Measurements from ENCODE around the gene MCRIP2.

MCRIP2 gene

DNA sequence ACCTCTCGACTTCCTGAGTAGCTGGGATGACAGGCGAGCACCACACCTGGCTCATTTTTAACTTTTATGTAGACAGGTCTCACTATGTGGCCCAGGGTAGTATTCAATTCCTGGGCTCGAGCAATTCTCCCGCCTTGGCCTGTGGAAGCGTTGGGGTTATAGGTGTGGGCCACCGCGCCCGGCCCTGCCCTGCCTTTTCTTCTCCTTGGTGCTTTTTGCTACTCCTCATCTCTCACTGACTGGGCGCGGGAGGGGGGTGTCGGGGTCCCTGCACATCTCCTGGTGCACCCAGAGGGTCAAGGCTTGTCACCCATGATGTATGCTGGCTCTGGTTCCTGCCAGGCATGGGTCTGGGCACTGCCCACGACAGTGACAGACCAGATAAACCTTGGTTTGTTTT, 2.9 kb downstream of the MCRIP2 start:
- no peak for DNase-seq (ENCODE audit: low read depth in 1 of 2, low spot score in 1 of 2)
- TF ChIP-seq GABPA (IDR thresholded peaks at IDR 0.05; ENCODE audit: low read depth) (no peak), POLR2AphosphoS5 (IDR thresholded peaks at IDR 0.05; ENCODE audit: low read depth) (no peak), REST (IDR thresholded peaks at IDR 0.05; ENCODE audit: insufficient replicate concordance, low read depth) (no peak), CTCF (IDR thresholded peaks at IDR 0.05; ENCODE audit: insufficient read depth, low read length) (no peak), SPI1 (IDR thresholded peaks at IDR 0.05; ENCODE audit: borderline replicate concordance, low read depth) (no peak)
- H3K27me3 ChIP-seq (ENCODE audit: insufficient read depth, poor library complexity, severe bottlenecking) = no peaks in the 10 kb centered on the region
- no peak overlapping the region for H3K27ac ChIP-seq (replicated peaks)
- H3K4me3 ChIP-seq (replicated peaks; ENCODE audit: insufficient read depth, low read length) = no peak overlapping the region

- DNase-seq (ENCODE audit: low read depth in 1 of 2, low spot score in 1 of 2) = no peak
- H3K27me3 ChIP-seq (ENCODE audit: insufficient read depth, poor library complexity, severe bottlenecking) = no peaks in the 10 kb centered on the region
- no peak overlapping the region for H3K4me3 ChIP-seq (replicated peaks; ENCODE audit: insufficient read depth, low read length)
- no peak overlapping the region for H3K27ac ChIP-seq (replicated peaks)
- no peak for TF ChIP-seq CTCF (IDR thresholded peaks at IDR 0.05; ENCODE audit: insufficient read depth, low read length)
- no peak for TF ChIP-seq SPI1 (IDR thresholded peaks at IDR 0.05; ENCODE audit: borderline replicate concordance, low read depth)
- TF ChIP-seq GABPA (IDR thresholded peaks at IDR 0.05; ENCODE audit: low read depth) = no peak
- TF ChIP-seq REST (IDR thresholded peaks at IDR 0.05; ENCODE audit: insufficient replicate concordance, low read depth) = no peak
These were observed 4.4 kb downstream of the MCRIP2 start for GRCh38 chr16:645852-646678.

GRCh38 chr16:646679-647172, 5.1 kb downstream of the MCRIP2 start:
- no peak for DNase-seq (ENCODE audit: low read depth in 1 of 2, low spot score in 1 of 2)
- Histone ChIP-seq H3K27ac (replicated peaks) (no peak overlapping the region), H3K4me3 (replicated peaks; ENCODE audit: insufficient read depth, low read length) (no peak overlapping the region), H3K27me3 (ENCODE audit: insufficient read depth, poor library complexity, severe bottlenecking) (no peaks in the 10 kb centered on the region)
- TF ChIP-seq POLR2AphosphoS5 (IDR thresholded peaks at IDR 0.05; ENCODE audit: low read depth) (0 out of 2 replicates have a peak, but pooled peaks have one; percentile 8), GABPA (IDR thresholded peaks at IDR 0.05; ENCODE audit: low read depth) (no peak), REST (IDR thresholded peaks at IDR 0.05; ENCODE audit: insufficient replicate concordance, low read depth) (no peak), CTCF (IDR thresholded peaks at IDR 0.05; ENCODE audit: insufficient read depth, low read length) (no peak), SPI1 (IDR thresholded peaks at IDR 0.05; ENCODE audit: borderline replicate concordance, low read depth) (no peak)

Data from HL-60 (cell line).